MM.1S (cell line): ENCODE data around the gene PLAA.
A peak's percentile ranks its signal among the peaks of the same experiment; 100 is the strongest.

Source experiments
- DNase-seq: peaks from one replicate; pipeline ENCODE4 v3.0.0-alpha.2; 2015
- H2AFZ ChIP-seq: fragments of 300-600 bp; sonication (generic); 2 replicates; pipeline ENCODE4 v1.6.0; 2016; ENCODE audit warnings: antibody characterized with exemption, low read length
- H3F3A ChIP-seq: fragments of 300-600 bp; sonication (generic); 2 replicates; pipeline ENCODE4 v1.6.1; 2016; ENCODE audit warnings: mild to moderate bottlenecking, antibody characterized with exemption, low read length, moderate library complexity, mixed read lengths; ENCODE audit not compliant: insufficient read depth
- H3K27ac ChIP-seq: fragments of 300-600 bp; sonication (generic); 2 replicates; pipeline ENCODE4 v1.5.1; 2016; ENCODE audit warnings: mild to moderate bottlenecking, low read length
- H3K27me3 ChIP-seq: fragments of 300-600 bp; sonication (generic); replicated peaks from 2 replicates; pipeline ENCODE4 v1.6.0; 2016; ENCODE audit warnings: low read length; ENCODE audit not compliant: insufficient read depth
- H3K36me3 ChIP-seq: fragments of 300-600 bp; sonication (generic); replicated peaks from 2 replicates; pipeline ENCODE4 v1.6.1; 2016; ENCODE audit warnings: mild to moderate bottlenecking, low read length, mixed read lengths; ENCODE audit not compliant: insufficient read depth
- H3K4me1 ChIP-seq: fragments of 300-600 bp; sonication (generic); 2 replicates; pipeline ENCODE4 v1.6.1; 2016; ENCODE audit warnings: low read length, mixed read lengths
- H3K4me2 ChIP-seq: fragments of 300-600 bp; sonication (generic); 2 replicates; pipeline ENCODE4 v1.6.0; 2016; ENCODE audit warnings: low read depth, low read length
- H3K4me3 ChIP-seq: fragments of 300-600 bp; sonication (generic); 2 replicates; pipeline ENCODE4 v1.5.1; 2016; ENCODE audit warnings: low read length, mixed read lengths
- H3K79me2 ChIP-seq: fragments of 300-600 bp; sonication (generic); 2 replicates; pipeline ENCODE4 v1.6.1; 2016; ENCODE audit warnings: mixed run types, low read length, mixed read lengths
- H3K9ac ChIP-seq: fragments of 300-600 bp; sonication (generic); 2 replicates; pipeline ENCODE4 v1.6.1; 2016; ENCODE audit warnings: low read length, mixed read lengths
- H3K9me2 ChIP-seq: fragments of 300-600 bp; sonication (generic); replicated peaks from 2 replicates; pipeline ENCODE4 v1.6.1; 2016; ENCODE audit warnings: mild to moderate bottlenecking, low read length, mixed read lengths; ENCODE audit not compliant: insufficient read depth
- H3K9me3 ChIP-seq: fragments of 300-600 bp; sonication (generic); replicated peaks from 2 replicates; pipeline ENCODE4 v1.6.1; 2016; ENCODE audit warnings: mild to moderate bottlenecking, low read length, mixed read lengths; ENCODE audit not compliant: insufficient read depth
- H4K20me1 ChIP-seq: fragments of 300-600 bp; sonication (generic); 2 replicates; pipeline ENCODE4 v1.6.1; 2016; ENCODE audit warnings: mild to moderate bottlenecking, low read length, moderate library complexity, mixed read lengths; ENCODE audit not compliant: insufficient read depth
- EZH2 ChIP-seq: fragments of 300-600 bp; sonication (generic); optimal IDR thresholded peaks from 2 replicates; pipeline ENCODE3; 2017; ENCODE audit warnings: low read depth, mild to moderate bottlenecking, antibody characterized with exemption, low read length, mixed read lengths
- EZH2phosphoT487 ChIP-seq: fragments of 300-600 bp; sonication (generic); IDR thresholded peaks from 2 replicates; pipeline ENCODE4 v1.6.1; 2018; ENCODE audit warnings: antibody characterized with exemption, low read length
- TF ChIP-seq, protein P1 (sequence below): fragments of 300-600 bp; sonication (generic); IDR thresholded peaks from 2 replicates; pipeline ENCODE4 v1.5.1; 2016; ENCODE audit warnings: antibody characterized with exemption, low read length, mixed read lengths

Gene PLAA

DNA sequence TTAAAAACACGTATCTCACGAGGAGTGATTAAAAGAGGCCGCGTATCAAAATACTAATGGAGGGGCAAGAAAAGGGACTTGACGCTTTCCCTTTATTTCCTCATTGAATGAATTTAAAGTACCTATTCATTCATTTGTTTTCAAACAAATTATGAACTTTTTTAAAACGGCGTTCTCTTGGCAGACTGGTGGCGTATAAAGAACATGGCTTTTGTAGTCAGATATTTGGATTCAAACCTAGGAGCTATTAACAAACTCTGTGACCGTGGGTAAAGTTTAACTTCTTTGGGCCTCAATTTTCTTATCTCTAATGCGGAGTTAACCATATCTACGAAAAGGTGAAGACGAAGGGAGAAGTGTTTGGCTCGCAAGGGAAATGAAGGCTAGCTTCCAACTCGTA, 55.3 kb downstream of the PLAA start:
- peak overlapping the region; percentile 97; the same call in 1 of the 2 replicates for H3K9ac ChIP-seq
- TF ChIP-seq, protein P1, sequence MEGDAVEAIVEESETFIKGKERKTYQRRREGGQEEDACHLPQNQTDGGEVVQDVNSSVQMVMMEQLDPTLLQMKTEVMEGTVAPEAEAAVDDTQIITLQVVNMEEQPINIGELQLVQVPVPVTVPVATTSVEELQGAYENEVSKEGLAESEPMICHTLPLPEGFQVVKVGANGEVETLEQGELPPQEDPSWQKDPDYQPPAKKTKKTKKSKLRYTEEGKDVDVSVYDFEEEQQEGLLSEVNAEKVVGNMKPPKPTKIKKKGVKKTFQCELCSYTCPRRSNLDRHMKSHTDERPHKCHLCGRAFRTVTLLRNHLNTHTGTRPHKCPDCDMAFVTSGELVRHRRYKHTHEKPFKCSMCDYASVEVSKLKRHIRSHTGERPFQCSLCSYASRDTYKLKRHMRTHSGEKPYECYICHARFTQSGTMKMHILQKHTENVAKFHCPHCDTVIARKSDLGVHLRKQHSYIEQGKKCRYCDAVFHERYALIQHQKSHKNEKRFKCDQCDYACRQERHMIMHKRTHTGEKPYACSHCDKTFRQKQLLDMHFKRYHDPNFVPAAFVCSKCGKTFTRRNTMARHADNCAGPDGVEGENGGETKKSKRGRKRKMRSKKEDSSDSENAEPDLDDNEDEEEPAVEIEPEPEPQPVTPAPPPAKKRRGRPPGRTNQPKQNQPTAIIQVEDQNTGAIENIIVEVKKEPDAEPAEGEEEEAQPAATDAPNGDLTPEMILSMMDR: no peak
- no peak for TF ChIP-seq EZH2
- TF ChIP-seq EZH2phosphoT487: no peak
- peak overlapping the region; percentile 60 for H3K4me2 ChIP-seq
- H3K79me2 ChIP-seq: peaks cover 40% of the 10 kb centered on the region
- H3K4me3 ChIP-seq: peak overlapping the region; percentile 93
- H3F3A ChIP-seq: 0 out of 2 replicates have a peak, but pooled peaks cover 3% of the 10 kb centered on the region
- H3K27ac ChIP-seq: peak overlapping the region; percentile 96; the same call in 1 of the 2 replicates
- no peaks in the 10 kb centered on the region for H3K4me1 ChIP-seq
- H2AFZ ChIP-seq: peak overlapping the region; percentile 91; the same call in 1 of the 2 replicates
- no peaks in the 10 kb centered on the region for H3K27me3 ChIP-seq
- H4K20me1 ChIP-seq: no peaks in the 10 kb centered on the region
- H3K9me2 ChIP-seq: no peaks in the 10 kb centered on the region
- DNase-seq: no peak
- H3K36me3 ChIP-seq: no peaks in the 10 kb centered on the region
- H3K9me3 ChIP-seq: no peaks in the 10 kb centered on the region

DNA sequence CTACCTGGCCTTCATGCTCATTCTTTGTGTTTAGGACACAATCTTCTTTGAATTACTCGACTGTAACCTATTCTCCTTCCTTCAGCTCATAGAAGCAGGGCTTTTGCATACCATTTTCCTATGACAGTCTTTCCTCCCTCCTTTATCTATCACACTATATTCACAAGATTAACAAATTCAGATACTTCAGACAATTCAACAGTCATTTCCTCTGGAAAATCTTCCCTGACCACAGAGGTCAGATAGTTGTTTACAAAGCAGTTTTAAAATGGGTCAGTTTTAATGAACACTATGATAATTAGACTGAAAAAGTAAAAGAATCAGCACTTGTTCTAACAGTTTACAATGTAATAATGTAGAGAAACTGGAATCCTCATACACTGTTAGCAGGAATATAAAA, 58.8 kb downstream of the PLAA start:
- Histone ChIP-seq H3K79me2 (peaks cover 40% of the 10 kb centered on the region), H3K27me3 (no peaks in the 10 kb centered on the region), H3K4me3 (no peak overlapping the region), H3K27ac (no peak overlapping the region), H3K9me2 (no peaks in the 10 kb centered on the region), H3K36me3 (no peaks in the 10 kb centered on the region), H4K20me1 (no peaks in the 10 kb centered on the region), H3K9me3 (no peaks in the 10 kb centered on the region), H3K4me1 (no peaks in the 10 kb centered on the region), H3K4me2 (no peak overlapping the region), H3K9ac (no peak overlapping the region), H2AFZ (no peak overlapping the region), H3F3A (0 out of 2 replicates have a peak, but pooled peaks cover 3% of the 10 kb centered on the region)
- DNase-seq: no peak
- no peak for TF ChIP-seq EZH2
- no peak for TF ChIP-seq EZH2phosphoT487
- TF ChIP-seq, protein P1: no peak

DNA sequence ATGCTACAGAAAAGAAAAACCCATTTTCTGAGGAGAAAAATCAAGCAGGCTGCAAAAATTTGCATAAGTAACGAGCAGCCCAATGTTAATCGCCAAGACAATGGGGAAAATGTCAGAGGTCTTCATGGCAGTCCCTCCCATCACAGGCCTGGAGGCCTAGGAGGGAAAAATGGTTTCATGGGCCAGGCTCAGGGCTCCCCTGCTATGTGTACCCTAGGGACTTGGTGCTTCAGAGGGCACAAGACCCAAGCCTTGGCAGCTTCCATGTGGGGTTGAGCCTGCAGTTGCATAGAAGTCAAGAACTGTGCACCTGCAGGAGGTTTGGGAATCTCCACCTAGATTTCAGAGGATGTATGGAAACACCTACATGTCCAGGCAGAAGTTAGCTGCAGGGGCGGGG, 64.9 kb downstream of the PLAA start:
- TF ChIP-seq EZH2 (no peak), EZH2phosphoT487 (no peak)
- TF ChIP-seq, protein P1: no peak
- Histone ChIP-seq H3K9me3 (no peaks in the 10 kb centered on the region), H3K79me2 (no peaks in the 10 kb centered on the region), H3K36me3 (no peaks in the 10 kb centered on the region), H3K4me2 (no peak overlapping the region), H3K9ac (no peak overlapping the region), H2AFZ (no peak overlapping the region), H3K4me3 (no peak overlapping the region), H3K27ac (no peak overlapping the region), H4K20me1 (no peaks in the 10 kb centered on the region), H3K4me1 (no peaks in the 10 kb centered on the region), H3F3A (no peaks in the 10 kb centered on the region), H3K27me3 (no peaks in the 10 kb centered on the region), H3K9me2 (no peaks in the 10 kb centered on the region)
- no peak for DNase-seq
